GM12891 (cell line): Measurements from ENCODE around the gene PCDHGC5.

Experiments
- PAX5 ChIP-seq: IDR thresholded peaks from 2 replicates; pipeline ENCODE4 v1.6.1; 2011; ENCODE audit warnings: low read length, moderate library complexity, mild to moderate bottlenecking; ENCODE audit not compliant: insufficient read depth, severe bottlenecking
- POLR2A ChIP-seq: IDR thresholded peaks from 2 replicates; pipeline ENCODE4 v1.6.1; 2011; ENCODE audit warnings: low read depth, low read length, control low read depth
- POLR2AphosphoS5 ChIP-seq: IDR thresholded peaks from 2 replicates; pipeline ENCODE4 v1.6.1; 2011; ENCODE audit warnings: low read depth, low read length, control low read depth
- POU2F2 ChIP-seq: IDR thresholded peaks from 2 replicates; pipeline ENCODE4 v1.6.1; 2011; ENCODE audit warnings: low read depth, mild to moderate bottlenecking, control low read depth, low read length, moderate library complexity
- SPI1 ChIP-seq: IDR thresholded peaks from 2 replicates; pipeline ENCODE4 v1.6.1; 2011; ENCODE audit warnings: low read depth, low read length, control low read depth
- TAF1 ChIP-seq: IDR thresholded peaks from 2 replicates; pipeline ENCODE4 v1.6.1; 2011; ENCODE audit warnings: low read depth, low read length, control low read depth

DNA sequence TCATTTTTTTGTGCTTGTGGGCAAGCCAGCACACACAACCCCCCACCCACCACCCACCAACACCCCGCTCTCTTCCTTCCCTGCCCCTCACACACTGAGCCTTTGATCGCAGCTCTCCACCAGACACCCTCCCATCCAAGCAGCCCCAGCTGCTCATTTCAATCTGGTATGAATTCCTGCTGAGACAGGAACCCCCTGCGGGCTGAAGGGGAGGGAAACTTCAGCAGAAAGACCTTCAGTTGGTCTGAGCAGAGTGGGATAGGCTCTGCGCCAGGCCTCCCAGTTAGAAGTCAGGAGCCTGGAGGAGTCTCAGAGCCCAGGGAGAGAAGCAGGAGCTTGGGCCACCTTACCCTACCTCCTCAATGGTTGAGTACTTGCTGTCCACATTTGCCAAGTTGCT is 7.2 kb downstream of the PCDHGC5 start:
- TF ChIP-seq POU2F2, result no peak
- TF ChIP-seq POLR2A, result no peak
- no peak for TF ChIP-seq TAF1
- TF ChIP-seq POLR2AphosphoS5, result no peak
- TF ChIP-seq SPI1, result no peak
- TF ChIP-seq PAX5, result no peak
